ENCODE data around the gene HTR4. TPM values are rescaled to one million over a fixed set of nuclear protein-coding genes. Genes with fewer than 3 reads are reported as not detected.
A peak's percentile ranks its signal among the peaks of the same experiment; 100 is the strongest.
"Not testable (repeated sequence)": the region's sequence is repeated elsewhere in the genome, so short reads cannot be mapped to it uniquely, and the experiment has no call there.

The HTR4 gene
- total and polyA plus RNA-seq, 12 donors, result 0.16 to 1.1 (median 0.40) TPM; not detected in 2

DNA sequence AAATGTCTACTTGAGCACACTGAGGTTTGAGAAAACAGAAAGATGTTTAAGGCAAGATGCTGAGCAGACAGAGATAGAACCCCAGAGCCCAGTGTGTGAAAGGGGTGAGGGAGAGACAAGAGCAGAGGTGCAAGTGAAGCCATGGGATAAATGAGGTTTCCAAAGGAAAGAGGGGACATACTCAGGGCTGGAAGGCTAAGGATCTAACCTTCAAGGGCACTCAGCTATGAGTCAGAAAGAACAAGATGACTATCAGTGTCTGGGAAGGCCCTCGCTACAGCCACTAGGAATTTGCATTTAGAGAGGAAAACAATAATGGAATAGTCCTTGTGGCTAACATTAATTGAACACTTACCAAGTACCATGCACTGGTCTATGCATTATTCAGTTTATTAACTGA lies 113.7 kb downstream of the HTR4 start:
- DNase-seq, result no peak
- 76 to 77% methylated on average over 1 of the region's 1 CpG for WGBS, 2 donors
- no peaks in the 10 kb centered on the region for H3K27me3 ChIP-seq
- peaks cover 0 to 11% (median 0%) of the 10 kb centered on the region in 9 donors for H3K4me1 ChIP-seq
- peak in 2 of 8 donors; percentile 12 to 22 for ATAC-seq
- TF ChIP-seq, protein P1, sequence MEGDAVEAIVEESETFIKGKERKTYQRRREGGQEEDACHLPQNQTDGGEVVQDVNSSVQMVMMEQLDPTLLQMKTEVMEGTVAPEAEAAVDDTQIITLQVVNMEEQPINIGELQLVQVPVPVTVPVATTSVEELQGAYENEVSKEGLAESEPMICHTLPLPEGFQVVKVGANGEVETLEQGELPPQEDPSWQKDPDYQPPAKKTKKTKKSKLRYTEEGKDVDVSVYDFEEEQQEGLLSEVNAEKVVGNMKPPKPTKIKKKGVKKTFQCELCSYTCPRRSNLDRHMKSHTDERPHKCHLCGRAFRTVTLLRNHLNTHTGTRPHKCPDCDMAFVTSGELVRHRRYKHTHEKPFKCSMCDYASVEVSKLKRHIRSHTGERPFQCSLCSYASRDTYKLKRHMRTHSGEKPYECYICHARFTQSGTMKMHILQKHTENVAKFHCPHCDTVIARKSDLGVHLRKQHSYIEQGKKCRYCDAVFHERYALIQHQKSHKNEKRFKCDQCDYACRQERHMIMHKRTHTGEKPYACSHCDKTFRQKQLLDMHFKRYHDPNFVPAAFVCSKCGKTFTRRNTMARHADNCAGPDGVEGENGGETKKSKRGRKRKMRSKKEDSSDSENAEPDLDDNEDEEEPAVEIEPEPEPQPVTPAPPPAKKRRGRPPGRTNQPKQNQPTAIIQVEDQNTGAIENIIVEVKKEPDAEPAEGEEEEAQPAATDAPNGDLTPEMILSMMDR (IDR thresholded peaks at IDR 0.05), result no peak
- H3K36me3 ChIP-seq, result no peaks in the 10 kb centered on the region
- H3K9me3 ChIP-seq, result peaks cover 0 to 13% (median 4%) of the 10 kb centered on the region in 11 donors
- intact Hi-C loops (cut with DNase I), result no loop called here
- peak overlapping the region in 1 of 10 donors; percentile 8 for H3K27ac ChIP-seq
- H3K4me3 ChIP-seq, result no peak overlapping the region

DNA sequence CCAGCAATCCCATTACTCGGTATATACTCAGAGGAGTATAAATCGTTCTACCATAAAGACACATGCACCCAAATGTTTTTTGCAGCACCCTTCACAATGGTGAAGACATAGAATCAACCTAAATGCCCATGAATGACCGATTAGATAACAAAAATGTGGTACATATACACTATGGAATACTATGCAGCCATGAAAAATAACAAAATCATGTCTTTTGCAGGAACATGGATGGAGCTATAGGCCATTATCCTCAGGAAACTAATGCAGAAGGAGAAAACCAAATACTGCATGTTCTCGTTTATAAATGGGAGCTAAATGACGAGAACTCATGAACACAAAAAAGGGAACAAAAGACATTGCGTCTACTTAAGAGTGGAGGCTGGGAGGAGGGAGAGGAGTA lies 114.5 kb downstream of the HTR4 start:
- Histone ChIP-seq H3K27me3 (no peaks in the 10 kb centered on the region), H3K36me3 (no peaks in the 10 kb centered on the region), H3K27ac (no peak overlapping the region), H3K4me3 (no peak overlapping the region), H3K9me3 (peaks cover 0 to 19% (median 4%) of the 10 kb centered on the region in 11 donors), H3K4me1 (peaks cover 0 to 11% (median 0%) of the 10 kb centered on the region in 9 donors)
- WGBS, 2 donors, result 83 to 92% methylated on average over 6 of the region's 6 CpGs
- TF ChIP-seq, protein P1 (IDR thresholded peaks at IDR 0.05), result no peak
- intact Hi-C loops (cut with DNase I), result no loop called here
- DNase-seq, result no peak
- no peak for ATAC-seq

DNA sequence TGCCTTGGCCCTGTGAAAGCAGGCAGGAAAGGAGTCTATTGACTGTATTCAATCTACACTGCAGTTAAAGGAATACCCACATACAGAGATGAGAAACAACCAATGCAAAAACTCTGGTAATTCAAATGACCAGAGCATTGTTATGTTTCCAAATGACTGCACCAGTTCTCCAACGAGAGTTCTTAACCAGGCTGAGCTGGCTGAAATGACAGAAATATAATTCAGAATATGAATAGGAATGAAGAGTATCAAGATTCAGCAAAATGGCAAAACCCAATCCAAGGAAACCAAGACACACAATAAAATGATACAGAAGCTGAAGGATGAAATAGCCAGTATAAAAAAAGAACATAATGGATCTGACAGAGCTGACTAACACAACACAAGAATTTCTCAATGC lies 119.1 kb downstream of the HTR4 start:
- 68 to 72% methylated on average over 1 of the region's 1 CpG for WGBS, 2 donors
- Histone ChIP-seq H3K27ac (no peak overlapping the region), H3K4me3 (no peak overlapping the region), H3K36me3 (no peaks in the 10 kb centered on the region), H3K4me1 (no peaks in the 10 kb centered on the region), H3K9me3 (peaks cover 0 to 24% (median 6%) of the 10 kb centered on the region in 11 donors), H3K27me3 (peaks cover 0 to 3% (median 0%) of the 10 kb centered on the region in 7 donors)
- TF ChIP-seq, protein P1 (IDR thresholded peaks at IDR 0.05), result no peak
- DNase-seq (no peak), ATAC-seq (no peak)
- intact Hi-C loops (cut with DNase I), result no loop called here

DNA sequence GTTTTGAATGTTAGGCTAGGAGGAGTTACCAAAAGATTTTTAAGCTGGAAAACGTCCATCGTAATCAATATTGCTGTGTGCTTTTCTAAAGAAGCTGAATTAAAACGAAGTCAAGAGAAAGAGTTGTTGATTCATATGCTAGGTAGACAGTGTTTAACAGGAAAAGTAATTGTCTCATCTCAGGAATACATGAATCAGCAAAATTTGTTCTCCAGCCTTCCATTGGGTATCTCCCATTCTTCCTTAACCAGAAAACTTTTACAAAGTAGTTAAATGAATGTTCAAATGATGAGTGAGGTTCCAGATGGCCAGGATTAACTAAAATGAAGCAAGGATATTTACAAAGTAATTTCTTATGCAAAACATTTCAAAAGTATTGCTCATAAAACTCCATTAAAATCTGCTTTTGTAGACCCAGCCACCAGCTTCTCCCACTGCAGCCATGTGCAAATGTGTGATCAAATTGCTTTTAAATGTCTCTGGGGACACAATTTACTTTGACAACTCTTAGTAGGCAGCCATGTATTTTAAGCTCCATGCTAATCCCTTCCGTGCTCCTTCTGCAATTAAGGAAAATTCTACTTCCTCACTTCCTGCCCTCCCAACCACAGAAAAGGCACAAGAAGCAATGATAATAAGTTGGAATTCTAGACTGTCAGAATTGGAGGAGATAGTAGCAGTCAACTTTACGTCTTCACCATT lies 121.2 kb downstream of the HTR4 start:
- no peak for DNase-seq
- H3K27ac ChIP-seq, result no peak overlapping the region
- peaks cover 0 to 3% (median 0%) of the 10 kb centered on the region in 7 donors for H3K27me3 ChIP-seq
- WGBS, 2 donors, result 65 to 73% methylated on average over 5 of the region's 5 CpGs
- H3K4me3 ChIP-seq, result no peak overlapping the region
- no peaks in the 10 kb centered on the region for H3K4me1 ChIP-seq
- intact Hi-C loops (cut with DNase I), result no loop called here
- TF ChIP-seq, protein P1 (IDR thresholded peaks at IDR 0.05), result no peak
- ATAC-seq, result no peak
- H3K9me3 ChIP-seq, result peaks cover 0 to 26% (median 9%) of the 10 kb centered on the region in 11 donors
- H3K36me3 ChIP-seq, result no peaks in the 10 kb centered on the region

DNA sequence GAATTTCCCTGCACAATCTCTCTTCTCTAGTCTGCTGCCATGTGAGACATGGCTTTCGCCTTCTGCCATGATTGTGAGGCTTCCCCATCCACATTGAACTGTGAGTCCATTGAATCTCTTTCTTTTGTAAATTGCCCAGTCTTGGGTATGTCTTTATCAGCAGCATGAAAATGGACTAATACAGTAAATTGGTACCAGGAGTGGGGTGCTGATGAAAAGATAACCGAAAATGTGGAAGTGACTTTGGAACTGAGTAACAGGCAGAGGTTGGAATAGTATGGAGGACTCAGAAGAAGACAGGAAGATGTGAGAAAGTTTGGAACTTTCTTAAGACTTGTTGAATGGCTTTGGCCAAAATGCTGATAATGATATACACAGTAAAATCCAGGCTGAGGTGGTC lies 124.9 kb downstream of the HTR4 start:
- H3K4me3 ChIP-seq; H3K27me3 ChIP-seq; H3K36me3 ChIP-seq; ATAC-seq; DNase-seq; intact Hi-C loops (cut with DNase I); H3K4me1 ChIP-seq; H3K27ac ChIP-seq: not testable (repeated sequence)
- H3K9me3 ChIP-seq, result peaks cover 0 to 19% (median 7%) of the 10 kb centered on the region in 11 donors
- WGBS, 2 donors, result 93% methylated on average over 2 of the region's 2 CpGs
